HUES48 (cell line): ENCODE measurements around the gene LUZP4.
A peak's percentile ranks its signal among the peaks of the same experiment; 100 is the strongest.
"Not testable (repeated sequence)": the region's sequence is repeated elsewhere in the genome, so short reads cannot be mapped to it uniquely, and the experiment has no call there.

Source experiments
- H3K27ac ChIP-seq: one replicate; pipeline ENCODE4 v1.7.0; 2013; ENCODE audit warnings: low read depth, low read length, inconsistent platforms
- H3K27me3 ChIP-seq: 2 replicates; pipeline ENCODE4 v1.6.1; 2013; ENCODE audit warnings: mild to moderate bottlenecking, low read length; ENCODE audit not compliant: control insufficient read depth, insufficient read depth
- H3K36me3 ChIP-seq: 2 replicates; pipeline ENCODE4 v1.6.1; 2013; ENCODE audit warnings: low read length; ENCODE audit not compliant: control insufficient read depth, insufficient read depth
- H3K4me1 ChIP-seq: 2 replicates; pipeline ENCODE4 v1.6.1; 2013; ENCODE audit warnings: mild to moderate bottlenecking, low read length; ENCODE audit not compliant: control insufficient read depth, insufficient read depth
- H3K4me3 ChIP-seq: 2 replicates; pipeline ENCODE4 v1.5.1; 2013; ENCODE audit warnings: mild to moderate bottlenecking, low read depth, low read length
- H3K9ac ChIP-seq: 2 replicates; pipeline ENCODE4 v1.6.1; 2013; ENCODE audit warnings: mild to moderate bottlenecking, low read depth, low read length, moderate library complexity
- H3K9me3 ChIP-seq: 2 replicates; pipeline ENCODE4 v1.6.1; 2013; ENCODE audit warnings: low read length; ENCODE audit not compliant: control insufficient read depth, insufficient read depth

The LUZP4 gene

DNA sequence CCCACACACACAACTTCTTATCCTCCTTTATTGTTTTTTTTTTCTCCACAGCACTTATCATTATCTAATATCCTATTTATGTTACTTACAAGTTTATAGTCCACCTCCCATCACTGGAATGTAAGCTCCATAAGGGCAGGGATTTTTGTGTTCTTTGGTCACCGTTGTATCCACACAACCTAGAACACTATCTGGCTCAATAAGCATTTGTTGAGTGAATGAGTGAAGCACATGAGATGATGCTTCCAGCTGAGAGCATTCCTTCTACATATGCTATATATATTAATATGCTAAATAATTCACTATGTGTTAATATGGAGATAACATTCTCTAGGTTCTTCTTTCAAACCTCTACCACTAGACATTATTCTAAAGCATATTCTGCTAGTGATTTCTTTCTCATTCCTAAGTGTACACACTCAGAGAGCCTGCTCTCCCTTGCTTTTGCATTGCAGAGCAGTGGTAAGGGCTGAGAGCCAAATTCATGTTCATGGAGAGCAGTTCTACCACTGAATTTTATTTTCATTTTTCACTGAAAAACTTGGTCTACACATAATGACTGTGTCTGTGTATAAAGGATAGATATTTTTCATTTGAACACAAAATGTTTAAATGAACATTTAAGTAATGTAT, 20.3 kb upstream of the LUZP4 start:
- no peak overlapping the region for H3K4me3 ChIP-seq
- peaks cover 3% of the 10 kb centered on the region for H3K4me1 ChIP-seq
- H3K36me3 ChIP-seq: no peaks in the 10 kb centered on the region
- no peaks in the 10 kb centered on the region for H3K9me3 ChIP-seq
- no peak overlapping the region for H3K27ac ChIP-seq
- peaks cover 9% of the 10 kb centered on the region; the same call in 1 of the 2 replicates for H3K27me3 ChIP-seq
- H3K9ac ChIP-seq: no peak overlapping the region

DNA sequence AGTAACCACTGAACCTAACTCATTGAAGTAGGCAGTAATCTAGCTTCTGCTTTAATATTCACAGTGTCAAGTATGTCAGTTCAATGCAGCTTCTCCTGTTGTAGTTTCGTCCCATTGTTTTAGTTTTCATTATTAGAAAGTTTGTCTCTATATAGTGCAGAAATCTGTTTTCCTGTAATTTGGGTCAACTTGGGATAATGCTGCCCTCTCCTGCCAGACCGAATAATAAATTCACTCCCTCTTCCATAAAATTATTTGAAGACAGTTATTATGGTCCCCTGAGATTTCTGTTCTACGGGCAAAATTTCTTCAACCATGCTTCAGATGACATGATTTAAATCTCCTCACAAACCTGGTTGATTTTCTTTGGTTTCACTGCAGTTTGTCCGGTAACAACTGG, 4.6 kb upstream of the LUZP4 start:
- H3K9ac ChIP-seq: no peak overlapping the region
- H3K27me3 ChIP-seq: no peaks in the 10 kb centered on the region; the same call in 1 of the 2 replicates
- H3K36me3 ChIP-seq: no peaks in the 10 kb centered on the region
- H3K27ac ChIP-seq: no peak overlapping the region
- H3K9me3 ChIP-seq: no peaks in the 10 kb centered on the region
- no peak overlapping the region for H3K4me3 ChIP-seq
- H3K4me1 ChIP-seq: peaks cover 5% of the 10 kb centered on the region; the same call in 1 of the 2 replicates

DNA sequence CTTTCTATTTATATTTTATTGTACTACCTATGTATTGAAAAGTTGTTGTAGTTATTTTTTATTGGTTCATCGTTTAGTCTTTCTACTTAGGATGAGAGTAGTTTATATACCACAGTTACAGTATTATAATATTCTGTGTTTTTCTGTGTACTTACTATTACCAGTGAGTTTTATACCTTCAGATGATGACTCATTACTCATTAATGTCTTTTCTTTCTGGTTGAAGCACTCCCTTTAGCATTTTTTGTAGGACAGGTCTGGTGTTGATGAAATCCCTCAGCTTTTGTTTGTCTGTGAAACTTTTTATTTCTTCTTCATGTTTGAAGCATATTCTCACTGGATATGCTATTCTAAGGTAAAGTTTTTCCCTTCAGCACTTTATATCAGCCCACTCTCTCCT, 7.7 kb downstream of the LUZP4 start:
- no peak overlapping the region for H3K4me3 ChIP-seq

DNA sequence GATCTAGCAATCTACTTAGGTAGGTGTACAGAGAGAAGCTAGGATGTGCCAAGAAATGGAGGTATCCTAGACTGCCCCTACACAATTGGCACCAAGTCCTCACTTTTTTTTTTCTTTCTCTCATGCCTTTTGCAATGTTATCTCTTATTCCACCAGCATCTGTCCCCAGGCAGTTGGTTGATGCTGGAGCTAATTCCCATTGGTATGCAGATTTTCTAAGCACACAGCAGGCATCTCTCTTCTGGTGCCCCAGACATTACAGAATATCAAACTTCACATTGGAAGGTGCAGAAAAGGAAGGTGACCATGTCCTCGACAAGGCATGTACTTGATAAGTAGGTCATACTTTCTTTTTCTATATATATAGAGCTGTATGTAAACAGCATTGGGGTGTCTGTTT, 21.6 kb downstream of the LUZP4 start:
- peak overlapping the region; percentile 58 for H3K27ac ChIP-seq
- H3K36me3 ChIP-seq: no peaks in the 10 kb centered on the region
- peak overlapping the region; percentile 43 for H3K4me3 ChIP-seq
- H3K9ac ChIP-seq: no peak overlapping the region; the same call in 1 of the 2 replicates
- H3K27me3 ChIP-seq: peaks cover 20% of the 10 kb centered on the region
- H3K4me1 ChIP-seq: peaks cover 18% of the 10 kb centered on the region
- peaks cover 4% of the 10 kb centered on the region for H3K9me3 ChIP-seq

More for the DNA sequence above, 7.7 kb downstream of the LUZP4 start:
- Histone ChIP-seq H3K27ac (no peak overlapping the region), H3K9me3 (no peaks in the 10 kb centered on the region), H3K9ac (no peak overlapping the region), H3K4me1 (no peaks in the 10 kb centered on the region), H3K27me3 (0 out of 2 replicates have a peak, but pooled peaks cover 4% of the 10 kb centered on the region), H3K36me3 (no peaks in the 10 kb centered on the region)

DNA sequence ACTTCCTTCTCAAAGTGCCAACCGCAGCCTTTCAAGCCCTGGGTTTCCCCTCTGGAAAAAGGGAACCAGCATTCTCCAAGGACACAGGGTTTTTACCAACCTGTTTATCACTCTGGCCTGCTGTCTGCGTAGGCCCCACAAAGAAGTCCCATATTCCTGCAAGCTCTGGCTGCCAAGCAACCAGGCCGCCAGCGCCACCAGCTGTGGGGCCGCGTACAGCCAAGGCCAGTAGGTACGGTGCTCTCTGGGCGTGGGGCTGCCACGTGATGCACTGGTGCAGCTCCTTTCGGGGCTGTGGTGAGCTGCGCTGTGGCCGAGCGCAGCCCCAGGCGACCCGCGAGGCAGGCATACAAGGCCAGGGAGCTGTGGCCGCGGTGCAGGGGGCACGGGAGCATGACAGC, 22.1 kb downstream of the LUZP4 start:
- Histone ChIP-seq H3K4me3 (peak overlapping the region; percentile 43), H3K27ac (peak overlapping the region; percentile 58), H3K27me3 (peaks cover 19% of the 10 kb centered on the region), H3K9ac (no peak overlapping the region; the same call in none of the 2 replicates), H3K4me1 (peaks cover 18% of the 10 kb centered on the region), H3K36me3 (no peaks in the 10 kb centered on the region), H3K9me3 (peaks cover 9% of the 10 kb centered on the region)

DNA sequence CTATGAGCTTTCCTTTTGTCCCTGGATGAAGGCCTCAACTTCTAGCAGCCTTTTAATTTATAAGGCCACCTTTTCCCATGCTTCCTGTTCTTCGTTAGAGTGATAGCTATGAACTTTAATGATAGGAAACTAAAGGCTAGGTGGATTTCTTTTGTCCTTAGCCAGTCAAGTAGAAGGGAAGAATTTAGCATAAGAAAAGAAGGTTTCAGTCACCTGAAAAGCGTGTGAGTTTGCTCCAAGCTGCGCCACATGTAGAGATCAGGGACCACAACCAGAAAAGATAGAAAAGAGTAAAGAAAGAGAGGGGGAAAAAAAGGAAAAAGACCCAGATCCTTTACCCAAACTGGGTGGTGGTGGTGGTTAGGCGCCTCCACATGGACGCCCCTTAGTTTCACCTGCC, 28.6 kb downstream of the LUZP4 start:
- Histone ChIP-seq H3K9me3 (peaks cover 20% of the 10 kb centered on the region), H3K4me1 (peaks cover 23% of the 10 kb centered on the region), H3K27ac (peak overlapping the region; percentile 63), H3K27me3 (peaks cover 2% of the 10 kb centered on the region; the same call in 1 of the 2 replicates), H3K36me3 (no peaks in the 10 kb centered on the region), H3K4me3 (0 out of 2 replicates have a peak overlapping the region, but pooled peaks have one; percentile 23), H3K9ac (peak overlapping the region; percentile 31; the same call in 1 of the 2 replicates)

DNA sequence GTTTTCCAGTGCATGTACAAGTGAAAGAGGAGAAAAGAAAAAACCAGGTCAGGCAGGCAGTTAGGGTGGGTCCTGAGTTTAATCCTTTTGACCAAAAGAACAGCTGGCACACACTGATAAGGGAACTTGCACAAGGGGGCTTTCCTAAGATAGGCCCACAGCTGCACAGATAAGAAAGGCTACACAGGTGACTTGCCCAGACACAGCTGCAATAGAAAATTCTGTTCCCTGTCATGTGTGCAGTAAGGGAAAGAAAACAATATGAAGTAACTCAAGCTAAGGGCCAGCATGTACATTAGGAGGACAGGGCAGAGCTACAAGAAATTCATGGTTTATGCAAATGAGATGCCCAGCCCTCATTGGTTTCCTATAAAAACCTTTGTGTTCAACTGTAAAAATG, 32.9 kb downstream of the LUZP4 start:
- Histone ChIP-seq H3K9ac (no peak overlapping the region), H3K4me3 (no peak overlapping the region), H3K4me1 (peaks cover 23% of the 10 kb centered on the region), H3K27me3 (no peaks in the 10 kb centered on the region), H3K27ac (no peak overlapping the region), H3K9me3 (peaks cover 10% of the 10 kb centered on the region; the same call in 1 of the 2 replicates), H3K36me3 (no peaks in the 10 kb centered on the region)

DNA sequence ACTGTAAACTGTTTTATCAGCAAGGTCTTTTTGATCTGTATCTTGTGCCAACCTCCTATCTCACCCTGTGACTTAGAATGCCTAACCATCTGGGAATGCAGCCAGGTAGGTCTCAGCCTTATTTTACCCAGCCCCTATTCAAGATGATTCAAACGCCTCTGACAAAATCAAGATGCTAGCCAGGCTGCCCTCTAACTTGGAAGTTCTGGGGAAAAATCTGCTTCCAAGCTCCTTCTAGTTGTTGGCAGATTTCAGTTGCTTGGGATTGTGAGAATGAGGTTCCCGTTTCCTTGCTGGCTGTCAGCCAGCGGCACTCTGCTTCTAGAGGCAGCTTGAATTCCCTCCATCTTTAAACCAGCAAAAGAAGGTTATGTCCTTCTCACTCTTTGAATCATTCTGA, 34.7 kb downstream of the LUZP4 start:
- Histone ChIP-seq H3K27me3 (no peaks in the 10 kb centered on the region), H3K36me3 (no peaks in the 10 kb centered on the region), H3K4me1 (peaks cover 6% of the 10 kb centered on the region; the same call in 1 of the 2 replicates), H3K27ac (no peak overlapping the region), H3K9me3 (peaks cover 10% of the 10 kb centered on the region; the same call in 1 of the 2 replicates), H3K4me3 (no peak overlapping the region), H3K9ac (no peak overlapping the region)

DNA sequence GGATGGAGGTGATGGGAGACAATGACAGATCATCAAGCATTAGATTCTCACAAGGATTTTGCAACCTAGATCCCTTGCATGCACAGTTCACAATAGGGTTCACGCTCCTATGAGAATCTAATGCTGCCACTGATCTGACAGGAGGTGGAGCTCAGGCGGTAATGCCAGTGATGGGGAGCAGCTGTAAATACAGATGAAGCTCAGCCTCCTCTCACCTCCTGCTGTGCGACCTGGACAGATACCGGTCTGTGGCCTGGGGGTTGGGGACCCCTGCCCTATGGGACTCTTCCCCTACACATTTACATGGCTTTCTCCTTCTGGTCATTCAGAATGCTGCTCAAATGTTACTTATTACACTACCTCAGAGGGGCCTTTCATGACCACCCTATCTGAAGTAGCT, 39.8 kb downstream of the LUZP4 start:
- H3K4me1 ChIP-seq: peaks cover 12% of the 10 kb centered on the region
- H3K27ac ChIP-seq, H3K27me3 ChIP-seq, H3K9ac ChIP-seq, H3K4me3 ChIP-seq, H3K36me3 ChIP-seq, H3K9me3 ChIP-seq: not testable (repeated sequence)

DNA sequence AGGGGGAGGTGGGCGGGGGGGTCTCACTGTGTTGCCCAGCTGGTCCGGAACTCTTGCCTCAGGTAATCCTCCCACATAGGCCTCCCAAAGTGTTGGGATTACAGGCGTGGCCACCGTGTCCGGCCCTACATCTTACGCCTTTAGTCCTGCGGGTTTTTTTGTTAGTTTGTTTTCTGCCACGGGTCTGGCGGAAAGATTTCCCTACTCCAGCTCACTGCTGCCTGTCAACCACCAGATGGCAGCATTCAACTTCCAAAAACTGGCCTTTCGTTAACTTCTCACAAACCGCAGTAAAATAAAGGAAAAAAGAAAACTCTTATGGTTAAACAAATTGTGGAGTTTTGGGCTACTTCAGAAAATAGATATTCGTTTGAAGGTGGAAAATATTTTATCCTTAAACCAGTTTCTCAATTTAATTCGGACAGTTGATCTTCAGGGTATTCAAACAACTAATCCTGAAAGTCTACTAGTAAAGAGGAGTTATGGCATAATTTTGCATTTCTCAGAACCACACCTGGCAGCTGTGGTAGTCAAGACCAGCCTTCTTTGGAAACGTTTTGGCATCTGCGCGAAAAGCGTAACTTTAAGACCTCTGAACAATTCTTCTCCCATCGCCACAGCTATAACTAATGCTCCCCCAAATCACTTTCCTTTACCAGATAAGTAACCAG, 41.1 kb downstream of the LUZP4 start:
- H3K4me3 ChIP-seq: no peak overlapping the region
- H3K9ac ChIP-seq: no peak overlapping the region
- peaks cover 16% of the 10 kb centered on the region for H3K4me1 ChIP-seq
- H3K27me3 ChIP-seq: 0 out of 2 replicates have a peak, but pooled peaks cover 3% of the 10 kb centered on the region
- no peak overlapping the region for H3K27ac ChIP-seq
- H3K36me3 ChIP-seq: no peaks in the 10 kb centered on the region
- H3K9me3 ChIP-seq: no peaks in the 10 kb centered on the region

DNA sequence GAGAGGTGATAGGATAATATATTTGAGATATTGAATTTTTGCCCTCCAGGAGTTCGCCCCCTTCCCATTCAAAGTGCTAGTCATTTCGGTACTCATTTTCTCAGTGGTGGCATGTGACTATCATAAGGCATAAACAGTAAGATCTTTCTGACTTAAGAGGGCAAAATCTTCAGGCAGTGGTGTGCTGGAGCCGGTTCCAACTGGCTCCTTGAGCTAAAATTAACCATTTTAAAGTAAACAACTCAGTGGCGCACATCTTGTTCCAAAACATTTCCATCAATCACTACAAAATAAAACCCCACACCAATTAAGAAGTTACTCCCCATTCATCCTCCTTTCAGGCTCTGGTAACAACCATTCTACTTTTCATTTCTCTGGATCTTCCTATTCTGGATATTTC, 43.3 kb downstream of the LUZP4 start:
- Histone ChIP-seq H3K27ac (no peak overlapping the region), H3K36me3 (no peaks in the 10 kb centered on the region), H3K4me3 (no peak overlapping the region)

More for the DNA sequence above, 43.3 kb downstream of the LUZP4 start:
- H3K27me3 ChIP-seq: 0 out of 2 replicates have a peak, but pooled peaks cover 3% of the 10 kb centered on the region
- peaks cover 16% of the 10 kb centered on the region for H3K4me1 ChIP-seq
- no peaks in the 10 kb centered on the region for H3K9me3 ChIP-seq
- no peak overlapping the region for H3K9ac ChIP-seq
